Panc1 (cell line): Measurements from ENCODE around the gene LYZ. TPM values are rescaled to one million over a fixed set of nuclear protein-coding genes. Genes with fewer than 3 reads are reported as not detected.

Source experiments
- ATAC-seq: fragments of 200-7000 bp; cut with Tn5 transposase; 2 replicates; pipeline ENCODE4 v1.9.1; 2020; ENCODE audit warnings: mild to moderate bottlenecking, moderate library complexity
- BruUV-seq: library from RNA; stranded (reverse); fragments of 400-500 nt; replicated peaks from 2 replicates; lab custom pipeline; 2021; lab: Mats Ljungman, UMichigan
- CTCF ChIA-PET: fragments of 300-600 bp; sonication (Branson Sonifier 250); formaldehyde crosslinking; loops from one replicate; lab custom pipeline; 2022; ENCODE audit warnings: antibody characterized with exemption; lab: Charles Lee
- POLR2A ChIA-PET: fragments of 300-600 bp; sonication (Branson Sonifier 250); formaldehyde crosslinking; loops from one replicate; lab custom pipeline; 2022; ENCODE audit warnings: antibody characterized with exemption; lab: Charles Lee
- DNase-seq: peaks from one replicate; pipeline ENCODE4 v3.0.0-alpha.2; 2010; ENCODE audit warnings: low read depth, low spot score
- H3K27ac ChIP-seq: 2 replicates; pipeline ENCODE4 v1.5.1; 2011; ENCODE audit warnings: mild to moderate bottlenecking, low read length, inconsistent platforms
- H3K27me3 ChIP-seq: fragments of 200-500 bp; sonication (Bioruptor generic); 2 replicates; pipeline ENCODE4 v1.6.0; 2014; ENCODE audit warnings: low read length, inconsistent platforms; ENCODE audit not compliant: control insufficient read depth, insufficient read depth
- H3K36me3 ChIP-seq: fragments of 200-500 bp; sonication (Bioruptor generic); 2 replicates; pipeline ENCODE4 v1.5.1; 2014; ENCODE audit warnings: inconsistent platforms, mild to moderate bottlenecking, low read length, moderate library complexity; ENCODE audit not compliant: control insufficient read depth, insufficient read depth
- H3K4me1 ChIP-seq: 2 replicates; pipeline ENCODE4 v1.5.1; 2011; ENCODE audit warnings: inconsistent platforms, mild to moderate bottlenecking, low read length, moderate library complexity; ENCODE audit not compliant: control insufficient read depth, insufficient read depth
- H3K4me3 ChIP-seq, 2 experiments: 2 replicates each; pipeline ENCODE4 v1.5.1; 2011 to 2012; ENCODE audit warnings: low read depth in 2 of 2, low read length in 2 of 2, mild to moderate bottlenecking in 2 of 2, inconsistent platforms in 1 of 2, moderate library complexity in 1 of 2
- H3K9me3 ChIP-seq: fragments of 200-500 bp; sonication (Bioruptor generic); 2 replicates; pipeline ENCODE4 v1.5.1; 2014; ENCODE audit warnings: low read depth, mild to moderate bottlenecking, inconsistent platforms, low read length, moderate library complexity; ENCODE audit not compliant: control insufficient read depth, insufficient read depth
- CTCF ChIP-seq: fragments of 450-650 bp; IDR thresholded peaks from 2 replicates; pipeline ENCODE4 v1.5.1; 2017; ENCODE audit warnings: mild to moderate bottlenecking
- POLR2AphosphoS5 ChIP-seq: IDR thresholded peaks from 2 replicates; pipeline ENCODE4 v1.6.1; 2012; ENCODE audit warnings: mild to moderate bottlenecking, low read depth, low read length, moderate library complexity
- REST ChIP-seq, 2 experiments: IDR thresholded peaks; 2 replicates each; pipeline ENCODE4 v1.6.1; 2011 to 2012; ENCODE audit warnings: low read depth in 2 of 2, control low read depth in 1 of 2, low read length in 1 of 2, mild to moderate bottlenecking in 1 of 2, moderate library complexity in 1 of 2; ENCODE audit not compliant: insufficient read depth in 1 of 2
- SIN3A ChIP-seq: IDR thresholded peaks from 2 replicates; pipeline ENCODE4 v1.6.1; 2012; ENCODE audit warnings: low read depth, mild to moderate bottlenecking, low read length, moderate library complexity, borderline replicate concordance; ENCODE audit not compliant: insufficient read depth
- TCF7L2 ChIP-seq: IDR thresholded peaks from 2 replicates; pipeline ENCODE4 v1.6.1; 2011; ENCODE audit warnings: mild to moderate bottlenecking, low read depth, low read length, inconsistent platforms
- in situ Hi-C: cut with HindIII; loops from 2 replicates; pipeline ENCODE4 v1.10.0; 2016; ENCODE audit warnings: low sequenced_read_pairs, low pct_unique_long_range_greater_than_20kb
- intact Hi-C: fragments of 100-400 bp; cut with micrococcal nuclease; formaldehyde crosslinking; loops from one replicate; pipeline ENCODE4 v1.10.0; 2022; ENCODE audit not compliant: unreplicated experiment
- total RNA-seq: library from RNA; stranded (reverse); gene quantifications from one replicate; pipeline ENCODE4 v1.2.1, GENCODE V29; 2021; ENCODE audit not compliant: unreplicated experiment

The LYZ gene
- total RNA-seq, 1 experiment from 2014 or later: 1.1 TPM

- Histone ChIP-seq H3K27ac (no peak overlapping the region), H3K4me1 (peaks cover 5% of the 10 kb centered on the region; the same call in 1 of the 2 replicates), H3K4me3 (no peak overlapping the region), H3K36me3 (no peaks in the 10 kb centered on the region), H3K27me3 (no peaks in the 10 kb centered on the region), H3K9me3 (no peaks in the 10 kb centered on the region)
- TF ChIP-seq TCF7L2 (no peak), REST (IDR thresholded peaks at IDR 0.05; ENCODE audit: insufficient read depth in 1 of 2, low read depth in 2 of 2, low read length in 1 of 2) (no peak), CTCF (no peak), POLR2AphosphoS5 (no peak), SIN3A (no peak)
- ChIA-PET CTCF (interaction anchor here (0.6 kb wide), 1 partner anchor 670 kb away, joined by 3 read pairs; no protein-coding TSS in a partner anchor), POLR2A (no interaction called here)
- ATAC-seq (no peak), DNase-seq (no peak)
- no TSS peak for BruUV-seq
- intact Hi-C loops: loop anchor here (10.0 kb wide), 1 partner anchor 221 kb away; no protein-coding TSS in a partner anchor
- in situ Hi-C loops: no loop called here
These were observed 6.0 kb downstream of the LYZ start for GRCh38 chr12:69354172-69354555.

GRCh38 chr12:69354556-69355187, 6.5 kb downstream of the LYZ start:
- peaks cover 6% of the 10 kb centered on the region; the same call in 1 of the 2 replicates for H3K4me1 ChIP-seq
- no peak for DNase-seq
- intact Hi-C loops: loop anchor here (5.0 to 10.0 kb wide), 2 partner anchors 220 to 283 kb away; no protein-coding TSS in a partner anchor
- POLR2A ChIA-PET: no interaction called here
- CTCF ChIA-PET: no interaction called here
- in situ Hi-C loops: no loop called here
- no peaks in the 10 kb centered on the region; the same call in 1 of the 2 replicates for H3K36me3 ChIP-seq
- ATAC-seq: no peak
- H3K4me3 ChIP-seq: no peak overlapping the region
- no peaks in the 10 kb centered on the region for H3K27me3 ChIP-seq
- H3K9me3 ChIP-seq: no peaks in the 10 kb centered on the region
- no TSS peak for BruUV-seq
- no peak for TF ChIP-seq POLR2AphosphoS5
- no peak for TF ChIP-seq CTCF
- no peak for TF ChIP-seq TCF7L2
- TF ChIP-seq SIN3A: no peak
- TF ChIP-seq REST (IDR thresholded peaks at IDR 0.05; ENCODE audit: insufficient read depth in 1 of 2, low read depth in 2 of 2, low read length in 1 of 2): no peak
- H3K27ac ChIP-seq: no peak overlapping the region
